Activated CD4-positive, alpha-beta T cell treated with anti-CD3 and anti-CD28 coated beads for 36 hours (primary cell): ENCODE measurements around the gene ELMO1. TPM values are rescaled to one million over a fixed set of nuclear protein-coding genes. Genes with fewer than 3 reads are reported as not detected.

Experiments
- ATAC-seq: fragments of 200-7000 bp; cut with Tn5 transposase; one replicate; pipeline ENCODE4 v1.10.0; 2021; ENCODE audit warnings: mild to moderate bottlenecking, moderate library complexity
- CTCF ChIA-PET: fragments of 350-600 bp; sonication (Branson Sonifier 250); formaldehyde crosslinking; loops from one replicate; lab custom pipeline; 2021; ENCODE audit warnings: antibody characterized with exemption; lab: Charles Lee
- POLR2A ChIA-PET: fragments of 350-600 bp; sonication (Branson Sonifier 250); formaldehyde crosslinking; loops from one replicate; lab custom pipeline; 2021; ENCODE audit warnings: antibody characterized with exemption, inconsistent platforms; lab: Charles Lee
- DNase-seq: peaks from one replicate; pipeline ENCODE4 v3.0.0-alpha.2; 2020
- H3K27ac Mint-ChIP-seq: one replicate; pipeline ENCODE4 v1.8.0; 2021; ENCODE audit warnings: mixed read lengths
- H3K27me3 Mint-ChIP-seq: one replicate; pipeline ENCODE4 v1.8.0; 2021; ENCODE audit warnings: mixed read lengths
- H3K36me3 Mint-ChIP-seq: one replicate; pipeline ENCODE4 v1.8.0; 2021; ENCODE audit warnings: low read depth, mixed read lengths
- H3K4me1 Mint-ChIP-seq: one replicate; pipeline ENCODE4 v1.8.0; 2021; ENCODE audit warnings: mixed read lengths
- H3K4me3 Mint-ChIP-seq: one replicate; pipeline ENCODE4 v1.8.0; 2021; ENCODE audit warnings: mild to moderate bottlenecking, moderate library complexity, mixed read lengths
- H3K9me3 Mint-ChIP-seq: one replicate; pipeline ENCODE4 v1.8.0; 2021; ENCODE audit warnings: low read depth, mixed read lengths
- intact Hi-C, 2 experiments: fragments of 100-400 bp; cut with DNase I in 1 of 2; cut with micrococcal nuclease in 1 of 2; formaldehyde crosslinking; loops; one replicate each; pipeline versions ENCODE4 v1.14.2 to v1.15.1; 2022 to 2024; cut with DNase I, micrococcal nuclease
- total RNA-seq, 2 experiments: library from RNA; stranded (reverse); gene quantifications; one replicate each; pipeline ENCODE4 v1.2.3, GENCODE V29; 2021

ELMO1 gene
- total RNA-seq, 2 experiments from 2014 or later: 96.2 to 173 TPM

DNA sequence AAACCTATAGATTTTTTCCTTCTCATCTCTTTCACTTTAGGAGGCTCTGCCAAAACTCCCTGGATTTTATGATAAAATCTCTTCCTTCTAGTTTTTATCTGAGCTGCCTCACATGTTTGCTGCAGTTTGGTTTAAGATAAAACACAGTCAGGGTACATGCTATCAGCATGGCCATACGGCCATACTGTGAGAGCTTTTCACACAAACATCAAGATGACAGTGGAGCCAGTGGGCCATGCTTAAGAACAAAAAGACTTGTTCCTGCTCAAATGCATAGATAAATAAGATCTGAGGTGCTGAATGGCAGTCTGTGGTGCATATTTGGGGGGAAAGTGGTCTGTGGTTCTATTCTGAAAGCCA, 91.0 kb downstream of the ELMO1 start:
- Mint-ChIP-seq H3K4me1 (peaks cover 83% of the 10 kb centered on the region), H3K9me3 (no peaks in the 10 kb centered on the region), H3K36me3 (peaks cover 5% of the 10 kb centered on the region), H3K4me3 (no peak overlapping the region), H3K27ac (peak overlapping the region; percentile 78), H3K27me3 (no peaks in the 10 kb centered on the region)
- DNase-seq: no peak
- ChIA-PET POLR2A (no interaction called here), CTCF (interaction anchor here (0.7 to 1.2 kb wide), 2 partner anchors 20 to 123 kb away, joined by 3 to 4 read pairs; no protein-coding TSS in a partner anchor)
- no peak for ATAC-seq
- intact Hi-C loops: loop anchor here in 1 of 2 experiments (10.0 kb wide), 1 partner anchor 873 kb away; no protein-coding TSS in a partner anchor

DNA sequence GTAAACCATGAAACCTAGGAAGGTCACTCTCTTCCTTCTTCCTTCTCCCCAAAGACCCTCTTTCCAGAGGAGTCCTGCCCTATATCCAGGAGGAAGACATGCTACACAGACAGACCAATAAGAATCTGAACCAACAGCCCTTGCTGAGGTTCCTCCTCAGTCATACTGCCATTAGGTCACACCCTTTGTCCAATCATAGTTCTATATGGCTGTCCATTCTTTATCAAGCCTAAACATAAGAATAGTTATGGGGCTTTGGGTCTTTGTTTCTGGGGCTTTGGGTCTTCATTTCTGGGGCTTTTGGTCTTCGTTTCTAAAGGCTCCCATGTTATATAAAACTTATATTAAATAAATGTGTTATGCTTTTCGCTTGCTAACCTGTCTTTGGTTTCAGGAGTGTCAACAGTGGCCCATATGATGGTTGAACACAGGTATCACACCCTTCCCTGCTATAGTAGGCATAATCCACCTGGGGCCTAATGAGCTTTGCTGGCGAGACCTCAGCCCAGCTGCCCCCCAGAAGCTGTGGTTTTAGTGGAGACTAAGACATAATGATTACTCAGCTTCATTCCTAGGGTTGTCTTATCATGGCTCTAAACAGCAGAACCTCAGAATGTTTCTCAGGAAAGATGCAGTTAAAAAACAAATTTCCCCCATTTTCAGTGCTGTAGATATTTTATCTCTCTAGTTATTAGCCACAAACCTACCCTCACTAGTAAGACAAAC, 91.6 kb downstream of the ELMO1 start:
- Mint-ChIP-seq H3K27me3 (no peaks in the 10 kb centered on the region), H3K4me1 (peaks cover 83% of the 10 kb centered on the region), H3K36me3 (peaks cover 5% of the 10 kb centered on the region), H3K9me3 (no peaks in the 10 kb centered on the region), H3K4me3 (no peak overlapping the region), H3K27ac (peak overlapping the region; percentile 78)
- ATAC-seq (no peak), DNase-seq (no peak)
- ChIA-PET CTCF (interaction anchor here (0.7 to 1.2 kb wide), 2 partner anchors 19 to 122 kb away, joined by 3 to 4 read pairs; no protein-coding TSS in a partner anchor), POLR2A (no interaction called here)
- intact Hi-C loops: loop anchor here in 1 of 2 experiments (10.0 kb wide), 1 partner anchor 872 kb away; no protein-coding TSS in a partner anchor

DNA sequence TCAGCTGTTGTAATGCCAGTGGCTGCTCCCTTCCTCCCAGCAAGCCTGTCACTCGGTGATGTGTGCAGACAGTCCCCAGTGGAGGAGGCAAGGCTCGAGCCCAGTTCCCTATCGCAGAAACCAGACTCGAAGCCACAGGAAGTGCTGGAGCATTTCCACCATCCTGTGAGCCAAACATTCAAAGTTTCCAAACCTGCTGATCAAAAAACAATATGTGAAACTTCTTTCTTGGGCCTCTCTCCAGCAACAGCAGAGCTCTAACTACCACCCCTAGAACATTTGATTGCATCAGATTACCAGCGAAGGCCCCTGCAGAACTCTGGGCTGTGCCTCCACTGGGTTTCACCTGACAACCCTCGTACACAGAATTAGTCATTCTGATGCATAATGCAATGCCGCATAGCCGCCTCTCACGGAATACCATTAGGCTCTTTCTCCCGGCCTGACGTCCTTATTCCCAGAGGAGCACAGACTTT, 94.0 kb downstream of the ELMO1 start:
- Mint-ChIP-seq H3K4me3 (peak overlapping the region; percentile 86), H3K4me1 (peaks cover 89% of the 10 kb centered on the region), H3K27ac (peak overlapping the region; percentile 99), H3K9me3 (no peaks in the 10 kb centered on the region), H3K36me3 (peaks cover 15% of the 10 kb centered on the region), H3K27me3 (no peaks in the 10 kb centered on the region)
- peak; percentile 81 for ATAC-seq
- intact Hi-C loops: loop anchor here (1.0 to 10.0 kb wide), 14 partner anchors 9 to 962 kb away; no protein-coding TSS in a partner anchor
- ChIA-PET CTCF (interaction anchor here (0.6 to 5.9 kb wide), 16 partner anchors 9 to 157 kb away, joined by 3 to 50 read pairs (median 4); partner anchors contain the start of gene ELMO1), POLR2A (interaction anchor here (0.5 to 2.9 kb wide), 11 partner anchors 9 to 934 kb away, joined by 3 to 18 read pairs (median 6); partner anchors contain the start of gene ELMO1)
- peak; percentile 86 for DNase-seq

DNA sequence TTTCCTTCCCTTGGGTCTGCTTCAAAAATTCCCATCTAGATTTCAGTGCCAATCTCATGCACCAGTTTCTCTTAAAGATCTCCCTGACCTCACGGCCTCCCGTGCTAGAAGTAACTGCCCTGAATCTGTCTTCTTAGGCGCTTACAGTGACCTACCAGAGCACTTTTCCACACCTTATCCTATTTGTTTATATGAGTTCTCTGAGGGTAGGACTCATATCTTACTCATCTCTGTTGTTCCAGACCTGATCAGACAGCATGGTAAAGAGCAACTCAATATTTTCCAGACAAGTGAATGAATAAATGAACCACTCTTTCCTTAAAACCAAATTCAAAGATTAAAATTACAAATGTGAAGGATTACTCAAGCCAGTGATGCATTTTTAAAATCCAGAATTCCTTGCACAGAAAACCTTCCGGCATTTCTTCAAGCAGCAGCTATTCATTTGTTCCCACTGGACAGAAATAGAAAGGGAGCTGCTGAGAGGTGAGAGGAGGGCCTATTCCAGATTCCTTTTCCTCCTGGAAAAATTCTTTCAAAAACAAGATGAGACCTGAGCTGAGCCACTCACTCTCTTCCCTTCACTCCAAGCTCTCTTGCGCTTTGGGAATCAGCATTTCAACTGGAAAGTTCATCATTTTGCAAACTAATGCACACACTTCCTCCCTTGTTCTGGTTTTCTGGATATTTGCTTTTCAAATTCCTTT, 94.6 kb downstream of the ELMO1 start:
- Mint-ChIP-seq H3K9me3 (no peaks in the 10 kb centered on the region), H3K27ac (peak overlapping the region; percentile 99), H3K27me3 (no peaks in the 10 kb centered on the region), H3K36me3 (peaks cover 15% of the 10 kb centered on the region), H3K4me1 (peaks cover 87% of the 10 kb centered on the region), H3K4me3 (peak overlapping the region; percentile 86)
- intact Hi-C loops: loop anchor here (1.0 to 10.0 kb wide), 19 partner anchors 9 to 962 kb away; partner anchors contain the start of gene ELMO1 (in 2 of the 2)
- ATAC-seq (peak; percentile 28), DNase-seq (no peak)
- ChIA-PET POLR2A (interaction anchor here (0.5 to 2.9 kb wide), 16 partner anchors 9 to 962 kb away, joined by 3 to 18 read pairs (median 6); partner anchors contain the start of gene ELMO1), CTCF (interaction anchor here (0.6 to 5.9 kb wide), 33 partner anchors 8 to 669 kb away, joined by 3 to 68 read pairs (median 4); partner anchors contain the start of gene ELMO1)

DNA sequence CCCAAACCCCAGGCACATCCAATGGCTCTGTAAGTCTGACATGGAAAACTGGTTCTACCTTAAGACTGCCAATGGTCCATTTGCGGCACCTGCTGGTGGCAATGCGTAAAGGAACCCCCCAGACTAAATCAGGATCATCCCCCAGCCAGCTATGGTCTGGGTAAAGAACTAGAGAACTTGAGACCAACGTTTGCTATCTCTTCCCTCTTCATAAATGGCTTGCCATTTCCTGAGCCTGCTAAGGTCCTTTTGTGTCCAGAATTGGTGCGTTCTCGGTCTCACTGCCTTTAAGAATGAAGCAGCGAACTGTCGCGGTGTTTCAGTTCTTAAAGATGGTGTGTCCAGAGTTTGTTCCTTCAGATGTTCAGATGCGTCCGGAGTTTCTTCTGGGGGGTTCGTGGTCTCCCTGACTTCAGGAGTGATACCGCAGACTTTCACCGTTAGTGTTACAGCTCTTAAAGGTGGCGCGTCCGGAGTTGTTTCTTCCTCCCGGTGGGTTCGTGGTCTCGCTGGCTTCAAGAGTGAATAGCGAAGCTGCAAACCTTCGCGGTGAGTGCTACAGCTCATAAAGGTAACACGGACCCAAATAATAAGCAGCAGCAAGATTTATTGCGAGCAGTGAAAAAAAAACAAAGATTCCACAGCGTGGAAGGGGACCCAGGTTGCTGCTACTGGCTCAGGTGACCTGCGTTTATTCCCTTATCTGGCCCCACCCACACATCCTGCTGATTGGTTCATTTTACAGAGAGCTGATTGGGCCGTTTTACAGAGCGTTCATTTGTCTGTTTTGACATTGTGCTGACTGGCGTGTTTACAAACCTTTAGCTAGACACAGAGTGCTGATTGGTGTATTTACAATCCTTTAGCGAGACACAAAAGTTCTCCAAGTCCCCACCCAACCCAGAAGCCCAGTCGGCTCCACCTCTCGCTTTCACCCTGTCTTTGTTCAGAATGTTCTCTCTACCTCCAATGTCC, 95.4 kb downstream of the ELMO1 start:
- H3K36me3 Mint-ChIP-seq: peaks cover 15% of the 10 kb centered on the region
- peak overlapping the region; percentile 86 for H3K4me3 Mint-ChIP-seq
- peaks cover 87% of the 10 kb centered on the region for H3K4me1 Mint-ChIP-seq
- ChIA-PET POLR2A (interaction anchor here (0.6 to 2.9 kb wide), 14 partner anchors 9 to 962 kb away, joined by 3 to 18 read pairs (median 6); no protein-coding TSS in a partner anchor), CTCF (interaction anchor here (0.6 to 5.9 kb wide), 35 partner anchors 8 to 668 kb away, joined by 3 to 68 read pairs (median 4); partner anchors contain the start of gene ELMO1)
- no peaks in the 10 kb centered on the region for H3K27me3 Mint-ChIP-seq
- intact Hi-C loops: loop anchor here (1.0 to 10.0 kb wide), 12 partner anchors 10 to 961 kb away; partner anchors contain the start of gene ELMO1 (in 2 of the 2)
- peak; percentile 76 for ATAC-seq
- DNase-seq: peak; percentile 83
- no peaks in the 10 kb centered on the region for H3K9me3 Mint-ChIP-seq
- H3K27ac Mint-ChIP-seq: peak overlapping the region; percentile 99

DNA sequence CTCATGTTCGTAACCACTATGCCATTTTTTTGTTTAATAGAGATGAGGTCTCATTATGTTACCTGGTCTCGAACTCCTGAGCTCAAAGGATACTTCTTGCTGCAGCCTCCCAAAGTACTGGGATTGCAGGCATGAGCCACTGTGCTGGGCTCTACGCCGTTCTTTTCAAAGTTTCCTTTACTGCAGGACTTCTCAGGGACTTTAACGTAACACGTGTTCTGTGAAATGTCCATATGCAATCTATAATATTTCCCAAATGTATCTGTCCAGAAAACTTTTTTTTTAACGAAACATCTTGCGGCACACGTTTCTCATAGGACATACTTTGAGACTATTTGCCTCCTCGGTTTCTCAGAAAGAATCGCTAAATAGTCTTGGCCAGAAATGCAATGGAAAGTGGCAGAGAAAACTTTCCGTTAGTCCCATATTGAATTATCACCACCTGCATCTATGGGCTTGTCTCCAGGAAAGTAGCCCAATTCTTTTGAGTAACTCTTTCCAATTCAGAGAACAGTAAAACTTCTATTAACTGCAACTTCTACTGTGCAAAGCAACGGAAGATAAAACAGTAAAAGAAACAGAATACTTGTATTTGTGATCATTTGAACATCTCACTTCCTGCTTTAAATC, 96.3 kb downstream of the ELMO1 start:
- no peak for ATAC-seq
- Mint-ChIP-seq H3K27me3 (no peaks in the 10 kb centered on the region), H3K4me1 (peaks cover 85% of the 10 kb centered on the region), H3K9me3 (no peaks in the 10 kb centered on the region), H3K36me3 (peaks cover 15% of the 10 kb centered on the region), H3K4me3 (peak overlapping the region; percentile 86), H3K27ac (peak overlapping the region; percentile 99)
- no peak for DNase-seq
- intact Hi-C loops: loop anchor here (2.0 to 10.0 kb wide), 8 partner anchors 118 to 960 kb away; no protein-coding TSS in a partner anchor
- CTCF ChIA-PET: interaction anchor here (0.6 to 5.9 kb wide), 24 partner anchors 8 to 158 kb away, joined by 3 to 68 read pairs (median 4); partner anchors contain the start of gene ELMO1
- POLR2A ChIA-PET: interaction anchor here (0.6 to 1.3 kb wide), 6 partner anchors 17 to 674 kb away, joined by 3 to 5 read pairs (median 3); no protein-coding TSS in a partner anchor

DNA sequence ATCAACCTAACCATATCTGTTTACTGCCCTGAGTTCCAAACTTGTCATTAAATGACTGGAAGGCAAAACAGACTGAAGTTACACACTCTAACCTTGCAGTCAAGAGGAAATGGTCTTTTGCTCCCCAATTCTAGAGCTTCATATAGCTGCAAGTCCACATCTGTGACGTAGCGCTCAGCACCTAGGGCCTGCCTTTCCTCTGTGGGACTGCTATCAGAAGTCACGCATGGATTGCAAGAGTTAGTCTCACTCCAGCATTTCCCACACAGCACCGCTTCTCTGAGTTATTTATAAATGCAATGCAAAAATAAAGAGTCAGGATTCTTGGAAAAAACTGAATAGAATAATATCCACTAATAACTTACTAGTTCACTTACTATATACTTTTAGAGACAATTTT, 96.9 kb downstream of the ELMO1 start:
- H3K4me3 Mint-ChIP-seq: peak overlapping the region; percentile 86

DNA sequence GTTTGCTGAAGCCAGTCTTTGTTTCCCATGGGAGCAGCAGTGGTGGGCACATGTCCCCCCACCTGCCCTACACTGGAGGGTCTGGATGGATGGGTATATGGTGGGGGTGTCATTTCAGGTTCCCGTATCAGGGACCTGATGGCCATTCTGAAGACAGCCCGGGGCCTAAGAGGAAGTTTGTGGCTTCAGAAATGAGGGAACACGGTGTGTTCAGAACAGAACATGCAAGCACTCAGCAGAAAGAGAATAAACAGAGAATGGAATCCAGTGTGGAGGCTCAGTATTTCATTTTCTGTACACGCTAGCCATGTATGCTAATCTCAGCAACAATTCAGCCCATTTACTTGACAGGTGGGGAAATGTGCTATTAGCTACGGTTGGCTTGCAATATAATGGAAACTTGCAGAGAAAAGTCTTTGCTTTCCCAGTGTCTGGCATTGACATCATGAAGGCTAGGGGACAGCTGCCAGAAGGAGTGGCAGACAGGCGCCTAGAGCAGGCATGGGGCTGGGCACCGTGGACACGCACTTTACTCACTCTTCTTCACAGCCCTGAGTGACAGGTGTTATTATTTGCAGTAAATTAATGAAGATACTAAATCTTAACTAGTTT, 98.6 kb downstream of the ELMO1 start:
- Mint-ChIP-seq H3K27ac (peak overlapping the region; percentile 63), H3K4me3 (peak overlapping the region; percentile 86), H3K9me3 (no peaks in the 10 kb centered on the region), H3K27me3 (no peaks in the 10 kb centered on the region), H3K36me3 (peaks cover 16% of the 10 kb centered on the region), H3K4me1 (peaks cover 82% of the 10 kb centered on the region)
- no peak for DNase-seq
- no peak for ATAC-seq
- intact Hi-C loops: loop anchor here (5.0 to 10.0 kb wide), 7 partner anchors 143 to 995 kb away; no protein-coding TSS in a partner anchor
- CTCF ChIA-PET: interaction anchor here (1.7 to 5.9 kb wide), 4 partner anchors 9 to 142 kb away, joined by 5 to 68 read pairs (median 30); no protein-coding TSS in a partner anchor
- POLR2A ChIA-PET: interaction anchor here (1.1 kb wide), 1 partner anchor 8 kb away, joined by 3 read pairs; no protein-coding TSS in a partner anchor

More for the DNA sequence above, 96.9 kb downstream of the ELMO1 start:
- intact Hi-C loops: loop anchor here (2.0 to 10.0 kb wide), 8 partner anchors 117 to 959 kb away; no protein-coding TSS in a partner anchor
- POLR2A ChIA-PET: interaction anchor here (0.6 to 1.3 kb wide), 3 partner anchors 17 to 143 kb away, joined by 3 to 4 read pairs (median 3); no protein-coding TSS in a partner anchor
- Mint-ChIP-seq H3K36me3 (peaks cover 15% of the 10 kb centered on the region), H3K4me1 (peaks cover 85% of the 10 kb centered on the region), H3K27me3 (no peaks in the 10 kb centered on the region), H3K27ac (peak overlapping the region; percentile 44), H3K9me3 (no peaks in the 10 kb centered on the region)
- no peak for ATAC-seq
- CTCF ChIA-PET: interaction anchor here (0.6 to 5.9 kb wide), 19 partner anchors 8 to 157 kb away, joined by 3 to 68 read pairs (median 4); partner anchors contain the start of gene ELMO1
- DNase-seq: no peak

DNA sequence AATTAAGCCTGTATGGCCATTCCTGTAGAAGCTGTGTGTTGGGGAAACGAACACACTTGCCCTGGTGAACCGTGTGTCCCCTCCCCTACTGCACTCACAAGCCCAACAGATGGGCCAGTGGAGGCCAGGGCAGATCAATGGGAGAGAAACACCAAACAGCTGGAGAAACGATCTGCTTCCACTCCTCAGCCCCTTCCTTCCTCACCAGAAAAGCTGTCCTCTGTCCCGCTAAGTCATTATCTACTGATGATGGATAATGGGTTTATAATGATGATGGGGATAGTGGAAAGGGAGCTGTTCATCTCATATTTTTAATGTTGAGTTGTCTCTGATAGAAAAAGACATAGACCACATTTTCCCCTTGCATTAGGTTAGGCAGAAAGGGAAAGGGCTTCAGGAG, 99.7 kb downstream of the ELMO1 start:
- ChIA-PET POLR2A (no interaction called here), CTCF (interaction anchor here (0.6 to 0.7 kb wide), 2 partner anchors 45 to 79 kb away, joined by 4 to 5 read pairs; no protein-coding TSS in a partner anchor)
- H3K9me3 Mint-ChIP-seq: no peaks in the 10 kb centered on the region
- H3K4me1 Mint-ChIP-seq: peaks cover 80% of the 10 kb centered on the region
- intact Hi-C loops: loop anchor here in 1 of 2 experiments (10.0 kb wide), 1 partner anchor 996 kb away; no protein-coding TSS in a partner anchor
- H3K4me3 Mint-ChIP-seq: no peak overlapping the region
- no peak overlapping the region for H3K27ac Mint-ChIP-seq
- H3K27me3 Mint-ChIP-seq: no peaks in the 10 kb centered on the region
- no peak for ATAC-seq
- H3K36me3 Mint-ChIP-seq: peaks cover 19% of the 10 kb centered on the region
- DNase-seq: no peak
